GM21737 (cell line): ENCODE data around the gene FAM43B.
A peak's percentile ranks its signal among the peaks of the same experiment; 100 is the strongest.
"Not testable (repeated sequence)": the region's sequence is repeated elsewhere in the genome, so short reads cannot be mapped to it uniquely, and the experiment has no call there.

Source experiments
- ATAC-seq: cut with Tn5 transposase; IDR thresholded peaks from one replicate; pipeline ENCODE4 v1.9.1; 2021; ENCODE audit warnings: mild to moderate bottlenecking, moderate library complexity; ENCODE audit not compliant: unreplicated experiment

FAM43B gene

GRCh38 chr1:20551945-20552727 is at the start of gene FAM43B:
Gene FAM43B (plus strand): TSS chr1:20552573. CDS start chr1:20552974, 401 bp downstream.
- ATAC-seq, result no peak

GRCh38 chr1:20505488-20505887 is 46.9 kb upstream of the FAM43B start:
- ATAC-seq, result no peak

DNA sequence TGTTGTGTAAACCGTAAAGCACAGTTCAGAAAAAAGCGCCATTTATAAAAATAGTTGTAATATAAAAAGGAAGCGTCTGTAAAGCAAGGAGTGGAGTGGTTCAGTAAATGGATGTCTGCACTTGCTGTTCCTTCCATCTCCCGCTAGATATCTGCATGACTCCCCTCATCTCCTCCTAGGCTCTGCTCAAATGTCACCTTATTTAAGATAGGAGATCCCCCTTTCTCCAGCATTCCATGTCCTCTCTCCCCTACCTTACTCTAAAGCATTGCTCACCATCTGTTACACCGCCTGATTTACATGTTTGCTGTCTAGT is 45.2 kb upstream of the FAM43B start:
- peak; percentile 20 for ATAC-seq

GRCh38 chr1:20507564-20508410 is 44.6 kb upstream of the FAM43B start, which contains the start of gene MUL1:
Gene MUL1 (minus strand): TSS chr1:20508151. CDS start chr1:20508024, 127 bp downstream.
- ATAC-seq, result peak; percentile 82

DNA sequence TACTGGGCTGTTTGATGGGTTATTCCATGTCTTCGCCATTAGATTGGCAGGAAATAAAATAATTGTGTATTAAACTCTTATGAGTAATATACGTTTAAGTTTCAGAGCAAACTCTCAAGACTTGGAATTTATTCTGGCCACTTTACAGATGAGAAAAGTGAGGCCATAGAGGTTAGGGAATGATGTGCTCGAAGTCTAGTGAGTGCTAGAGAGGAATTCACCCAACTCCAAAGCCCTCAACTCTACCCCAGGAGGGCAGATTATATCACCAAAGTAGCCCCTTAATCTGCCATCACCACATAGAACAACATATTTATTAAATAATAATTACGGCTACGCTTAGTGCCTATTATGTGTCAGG is 44.0 kb upstream of the FAM43B start:
- ATAC-seq, result no peak

GRCh38 chr1:20511518-20512428 is 40.6 kb upstream of the FAM43B start:
- no peak for ATAC-seq

DNA sequence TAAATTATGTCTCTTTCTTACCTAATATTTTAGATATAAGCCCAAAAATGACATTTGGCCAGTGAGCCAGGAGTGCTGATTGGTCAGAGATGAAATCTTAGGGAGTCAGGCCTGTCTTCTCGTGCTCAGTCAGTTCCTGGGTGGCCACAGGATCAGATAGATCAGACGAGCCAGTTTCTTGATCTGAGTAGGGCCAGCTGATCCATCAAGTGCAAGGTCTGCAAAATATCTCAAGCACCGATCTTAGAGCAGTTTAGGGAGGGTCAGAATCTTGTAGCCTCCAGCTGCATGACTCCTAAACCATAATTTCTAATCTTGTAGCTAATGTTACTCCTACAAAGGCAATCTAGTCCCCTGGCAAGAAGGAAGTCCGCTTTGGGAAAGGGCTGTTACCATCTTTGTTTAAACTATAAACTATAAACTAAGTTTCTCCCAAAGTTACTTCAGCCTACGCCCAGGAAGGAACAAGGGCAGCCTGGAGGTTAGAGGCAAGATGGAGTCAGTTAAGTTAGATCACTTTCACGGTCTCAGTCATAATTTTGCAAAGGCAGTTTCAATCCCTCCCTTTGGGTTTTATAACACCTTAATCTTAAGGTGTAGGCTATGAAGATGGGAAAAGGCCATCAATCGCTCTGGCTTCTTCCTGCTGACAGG is 32.6 kb upstream of the FAM43B start:
- ATAC-seq, result not testable (repeated sequence)

GRCh38 chr1:20521960-20522861 is 30.2 kb upstream of the FAM43B start:
- ATAC-seq, result no peak

DNA sequence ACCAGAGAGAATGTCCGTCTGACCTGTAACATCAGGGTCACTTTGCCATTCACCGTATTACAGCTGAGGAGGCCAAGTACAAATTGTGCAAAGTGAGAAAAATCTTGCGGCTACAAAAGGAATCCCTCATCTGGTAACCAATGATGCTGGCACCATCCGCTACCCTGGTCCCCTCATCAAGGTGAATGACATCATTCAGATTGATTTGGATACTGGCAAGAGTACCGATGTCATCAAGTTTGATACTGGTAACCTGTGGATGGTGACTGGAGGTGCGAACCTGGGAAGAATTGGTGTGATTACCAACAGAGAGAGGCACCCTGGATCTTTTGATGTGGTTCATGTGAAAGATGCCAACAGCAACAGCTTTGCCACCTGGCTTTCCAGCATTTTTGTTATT is 26.1 kb upstream of the FAM43B start:
- no peak for ATAC-seq

- ATAC-seq, result no peak
Observed at GRCh38 chr1:20528221-20528620, 24.2 kb upstream of the FAM43B start.

- ATAC-seq, result no peak
Observed at GRCh38 chr1:20530306-20530705, 22.1 kb upstream of the FAM43B start.

- no peak for ATAC-seq
Observed at GRCh38 chr1:20530901-20531300, 21.5 kb upstream of the FAM43B start.

DNA sequence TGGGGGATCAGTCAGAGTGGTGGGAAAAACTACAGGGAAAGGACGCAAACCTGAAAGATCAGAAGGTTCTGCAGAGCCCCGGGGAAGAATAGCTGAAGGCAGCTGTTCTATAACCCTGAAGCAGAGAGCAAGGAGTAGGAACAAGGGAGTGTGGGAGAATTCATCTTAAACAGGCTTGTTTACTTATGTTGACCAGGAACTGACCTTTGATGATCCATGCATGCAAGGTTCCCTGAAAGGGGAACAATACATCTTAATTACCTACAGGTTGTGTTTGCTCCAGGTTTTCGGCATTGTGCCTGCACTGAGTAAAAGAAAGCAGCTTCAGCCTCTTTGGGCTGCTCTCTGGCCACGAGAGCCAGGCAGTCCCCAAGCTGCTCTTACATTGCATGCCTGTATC is 18.7 kb upstream of the FAM43B start:
- ATAC-seq, result no peak

- no peak for ATAC-seq
Observed at GRCh38 chr1:20534659-20535417, 17.5 kb upstream of the FAM43B start.

DNA sequence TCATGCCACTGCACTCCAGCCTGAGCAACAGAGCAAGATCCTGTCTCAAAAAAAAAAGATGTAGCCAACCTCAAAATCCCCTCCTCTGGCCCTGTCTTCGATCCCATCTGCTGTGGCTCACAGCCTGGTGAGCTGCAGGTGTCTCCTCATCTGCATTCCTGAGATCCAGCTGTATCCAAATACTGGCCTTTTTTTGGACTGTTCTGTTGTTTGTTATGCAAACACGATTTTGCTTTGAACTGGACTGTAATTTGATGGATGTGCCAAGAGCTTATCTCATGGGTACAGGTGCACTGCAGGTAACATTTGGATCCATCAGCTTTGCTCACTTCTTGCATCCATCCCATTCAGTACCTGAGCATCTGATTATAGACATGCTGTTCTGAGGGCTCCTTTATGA is 14.1 kb upstream of the FAM43B start:
- no peak for ATAC-seq

DNA sequence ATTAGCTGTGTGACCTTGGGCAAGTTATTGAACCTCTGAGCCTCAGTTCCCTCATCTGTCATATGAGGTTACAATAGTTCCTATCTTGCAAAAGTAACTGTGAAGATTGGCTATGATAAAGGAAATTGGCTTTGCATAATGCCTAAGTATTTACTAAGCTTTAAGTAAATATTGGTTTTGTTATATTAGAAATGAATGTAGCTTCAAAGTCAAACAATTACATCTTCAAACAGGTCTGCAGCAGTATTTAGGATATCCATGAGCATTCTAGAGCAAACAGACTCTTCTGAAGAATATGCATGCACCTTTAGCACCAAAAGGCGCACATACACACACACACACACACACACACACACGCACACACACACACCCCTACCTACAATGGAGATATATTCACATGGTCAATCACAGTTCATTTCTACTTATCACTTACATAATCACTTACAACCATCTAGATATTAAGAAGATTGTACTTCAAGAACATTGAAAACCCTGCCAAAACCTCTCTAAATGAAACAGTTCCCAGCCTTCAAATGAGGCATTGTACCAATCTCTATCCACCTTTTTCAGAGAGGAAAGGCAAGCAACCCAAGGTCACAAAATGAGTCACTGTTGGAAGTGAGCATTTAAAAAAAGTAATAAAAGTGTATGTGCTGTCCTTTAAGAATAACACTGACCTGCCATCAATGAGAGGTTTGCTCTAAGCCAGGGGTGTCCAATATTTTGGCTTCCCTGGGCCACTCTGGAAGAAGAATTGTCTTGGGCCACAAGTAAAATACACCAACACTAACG is 13.4 kb upstream of the FAM43B start:
- no peak for ATAC-seq

DNA sequence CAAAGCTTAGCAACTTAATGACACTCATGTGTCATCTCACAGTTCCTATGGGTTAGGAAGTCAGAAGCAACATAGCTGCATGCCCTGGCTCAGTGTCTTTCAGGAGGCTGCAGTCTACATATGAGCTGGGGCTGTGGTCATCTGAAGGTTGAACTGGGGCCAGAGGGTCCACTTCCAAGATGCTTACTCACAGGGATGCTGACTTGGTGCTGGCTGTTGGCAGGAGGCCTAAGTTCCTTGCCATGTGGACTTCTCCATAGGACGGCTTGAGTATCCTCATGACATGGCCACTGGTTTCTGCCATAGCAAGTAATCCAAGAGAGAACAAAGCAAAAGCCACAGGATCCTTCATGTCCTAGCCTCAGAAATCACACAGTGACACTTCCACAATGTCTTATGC is 12.1 kb upstream of the FAM43B start:
- ATAC-seq, result no peak

DNA sequence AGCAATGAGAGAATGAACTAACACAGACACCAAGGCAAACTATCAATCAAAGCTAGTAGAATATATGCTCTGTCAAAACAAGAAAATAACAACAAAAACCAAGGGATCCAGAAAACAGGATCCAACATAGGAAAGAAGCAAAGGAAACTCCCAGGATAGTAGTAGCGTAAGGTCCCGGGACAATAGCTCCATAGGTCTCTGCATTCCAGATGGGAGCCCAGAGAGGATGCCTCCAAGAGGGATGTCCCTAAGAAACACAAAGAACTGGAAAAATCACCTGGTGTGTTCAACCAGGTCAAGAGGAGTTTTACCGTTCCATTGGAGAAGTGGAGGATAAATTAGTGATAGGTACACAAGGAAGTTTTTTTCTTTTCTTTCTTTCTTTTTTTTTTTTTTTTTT is 5.7 kb upstream of the FAM43B start:
- no peak for ATAC-seq
